NB4 (cell line): ENCODE measurements around the gene UCP3.

Experiments used
- DNase-seq: peaks from one replicate; pipeline ENCODE4 v3.0.0; 2010; ENCODE audit warnings: low read depth
- H3K4me3 ChIP-seq: one replicate; pipeline ENCODE4 v1.5.1; 2011; ENCODE audit warnings: mild to moderate bottlenecking, low read depth, low read length, moderate library complexity
- MYC ChIP-seq: IDR thresholded peaks from 2 replicates; pipeline ENCODE4 v1.6.1; 2011; ENCODE audit warnings: low read depth, low read length
- POLR2A ChIP-seq: IDR thresholded peaks from 2 replicates; pipeline ENCODE4 v1.6.1; 2011; ENCODE audit warnings: mild to moderate bottlenecking; ENCODE audit not compliant: insufficient read length; ENCODE audit errors: extremely low read depth
- TF ChIP-seq, protein P1 (sequence below): IDR thresholded peaks from one replicate; pipeline ENCODE4 v1.5.1; 2012; ENCODE audit warnings: low read depth, low read length
- TF ChIP-seq, protein P2 (sequence below): IDR thresholded peaks from 2 replicates; pipeline ENCODE4 v1.6.1; 2011; ENCODE audit warnings: low read depth, low read length

The UCP3 gene

DNA sequence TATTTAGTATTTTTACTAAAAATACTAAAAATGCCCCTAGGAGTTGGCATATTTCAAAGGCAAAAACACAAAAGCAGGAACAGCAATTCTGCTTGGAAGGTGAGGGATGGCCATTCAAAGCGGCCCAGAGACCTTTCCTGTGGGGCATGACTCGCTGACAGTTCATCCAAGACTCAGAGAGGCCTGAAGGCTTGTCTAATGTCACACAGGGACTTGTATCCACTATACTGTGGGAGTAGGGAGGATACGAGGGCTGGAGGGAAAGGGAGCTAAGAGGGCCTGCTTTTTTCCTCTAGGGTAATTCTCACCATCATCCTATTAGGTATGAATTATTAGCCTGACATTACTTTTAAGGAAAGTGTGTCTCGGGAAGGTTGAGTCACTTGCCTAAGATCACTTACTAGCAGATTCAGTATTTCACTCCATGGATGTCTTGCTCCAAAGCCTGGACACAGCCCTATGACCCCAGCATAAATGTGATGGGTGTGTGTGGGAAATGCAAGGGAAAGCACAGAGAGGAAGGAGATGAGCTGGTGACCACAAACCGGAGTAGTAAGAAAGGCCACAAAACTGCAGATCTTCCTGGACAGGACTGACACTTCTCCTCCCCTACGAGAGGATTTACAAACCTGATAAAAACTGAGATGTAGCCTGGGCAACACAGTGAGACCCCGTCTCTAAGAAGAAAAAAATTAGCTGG lies 16.7 kb upstream of the UCP3 start:
- DNase-seq, result no peak
- no peak overlapping the region for H3K4me3 ChIP-seq
- no peak for TF ChIP-seq MYC
- TF ChIP-seq, protein P1, sequence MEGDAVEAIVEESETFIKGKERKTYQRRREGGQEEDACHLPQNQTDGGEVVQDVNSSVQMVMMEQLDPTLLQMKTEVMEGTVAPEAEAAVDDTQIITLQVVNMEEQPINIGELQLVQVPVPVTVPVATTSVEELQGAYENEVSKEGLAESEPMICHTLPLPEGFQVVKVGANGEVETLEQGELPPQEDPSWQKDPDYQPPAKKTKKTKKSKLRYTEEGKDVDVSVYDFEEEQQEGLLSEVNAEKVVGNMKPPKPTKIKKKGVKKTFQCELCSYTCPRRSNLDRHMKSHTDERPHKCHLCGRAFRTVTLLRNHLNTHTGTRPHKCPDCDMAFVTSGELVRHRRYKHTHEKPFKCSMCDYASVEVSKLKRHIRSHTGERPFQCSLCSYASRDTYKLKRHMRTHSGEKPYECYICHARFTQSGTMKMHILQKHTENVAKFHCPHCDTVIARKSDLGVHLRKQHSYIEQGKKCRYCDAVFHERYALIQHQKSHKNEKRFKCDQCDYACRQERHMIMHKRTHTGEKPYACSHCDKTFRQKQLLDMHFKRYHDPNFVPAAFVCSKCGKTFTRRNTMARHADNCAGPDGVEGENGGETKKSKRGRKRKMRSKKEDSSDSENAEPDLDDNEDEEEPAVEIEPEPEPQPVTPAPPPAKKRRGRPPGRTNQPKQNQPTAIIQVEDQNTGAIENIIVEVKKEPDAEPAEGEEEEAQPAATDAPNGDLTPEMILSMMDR, result no peak
- TF ChIP-seq, protein P2, sequence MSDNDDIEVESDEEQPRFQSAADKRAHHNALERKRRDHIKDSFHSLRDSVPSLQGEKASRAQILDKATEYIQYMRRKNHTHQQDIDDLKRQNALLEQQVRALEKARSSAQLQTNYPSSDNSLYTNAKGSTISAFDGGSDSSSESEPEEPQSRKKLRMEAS, result no peak
- no peak for TF ChIP-seq POLR2A

DNA sequence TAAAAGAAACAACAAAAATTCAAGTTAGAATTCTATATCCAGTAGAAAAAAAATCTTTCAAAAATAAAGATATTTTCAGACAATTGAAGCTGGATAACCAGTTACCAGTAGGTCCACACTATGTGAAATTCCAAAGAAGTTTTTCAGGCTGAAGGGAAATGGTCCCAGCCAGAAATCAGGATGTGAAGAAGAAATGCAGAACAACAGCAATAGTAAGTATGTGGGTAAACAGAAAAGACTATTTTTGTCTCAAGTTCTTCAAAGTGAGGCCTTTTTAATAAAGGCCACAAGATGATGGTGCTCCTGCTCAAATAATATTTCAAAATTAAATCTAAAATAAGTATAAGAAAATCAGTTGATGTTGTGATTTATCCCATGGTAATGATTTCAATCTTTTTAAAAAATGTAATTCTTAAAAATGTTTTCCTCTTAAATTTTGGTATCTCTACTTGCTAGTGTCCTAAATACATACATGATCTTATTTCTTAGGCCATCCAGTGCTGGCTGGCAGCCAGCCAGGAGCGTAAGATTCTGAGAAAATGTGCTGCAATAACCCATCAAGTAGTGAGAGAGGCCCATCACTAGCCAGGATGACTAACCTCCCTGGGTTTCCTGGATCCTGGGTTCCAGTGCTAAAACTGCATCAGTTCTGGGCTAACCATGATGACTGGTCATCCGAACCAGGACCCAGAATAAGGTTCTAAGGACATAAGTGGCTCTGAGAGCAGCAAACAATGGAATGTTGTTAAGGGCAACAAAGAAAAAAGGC lies 15.6 kb upstream of the UCP3 start:
- no peak for DNase-seq
- TF ChIP-seq POLR2A, result no peak
- TF ChIP-seq, protein P2, result no peak

DNA sequence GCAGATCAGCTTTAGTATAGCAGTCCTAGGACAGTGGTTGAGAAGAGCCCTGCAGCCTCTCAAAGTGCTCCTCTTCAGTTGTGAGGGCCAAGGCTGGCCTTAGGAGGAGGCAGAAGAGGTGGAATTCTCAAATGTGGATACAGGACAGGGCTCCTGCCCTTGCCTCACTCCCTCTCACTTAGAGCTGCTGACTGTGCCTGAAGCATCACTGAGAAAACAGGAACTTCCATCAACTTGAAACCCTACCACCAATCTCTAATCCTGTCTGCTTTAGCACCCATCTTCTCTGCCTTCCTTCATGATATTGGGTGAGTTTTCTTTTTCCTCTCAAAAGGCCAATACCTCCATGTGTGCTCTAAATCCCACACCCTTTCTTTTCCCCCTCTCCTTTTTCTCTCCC lies 14.4 kb upstream of the UCP3 start:
- H3K4me3 ChIP-seq, result no peak overlapping the region
- no peak for TF ChIP-seq MYC
- TF ChIP-seq, protein P2, result no peak
- TF ChIP-seq, protein P1, result no peak
- no peak for TF ChIP-seq POLR2A
- no peak for DNase-seq

More for the DNA sequence above, 15.6 kb upstream of the UCP3 start:
- no peak overlapping the region for H3K4me3 ChIP-seq

DNA sequence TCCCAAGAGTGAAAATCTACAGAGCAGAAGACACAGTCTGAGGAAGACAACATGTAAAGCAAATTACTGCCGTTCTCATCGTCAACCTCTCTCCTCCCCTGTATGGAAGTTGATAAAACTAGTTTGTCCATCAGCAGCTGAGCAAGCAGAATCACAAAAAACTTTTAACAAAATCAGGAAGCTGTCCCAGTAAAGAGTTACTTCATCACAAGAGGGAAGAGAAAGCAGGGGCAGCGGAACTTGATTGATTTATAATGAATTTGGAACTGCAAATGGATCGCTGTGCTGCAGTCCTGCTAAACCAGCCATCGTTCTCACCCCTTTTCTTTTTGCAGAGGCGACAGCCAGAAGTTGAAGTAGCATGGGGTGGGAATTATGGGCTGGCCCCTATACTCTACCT lies 13.7 kb upstream of the UCP3 start:
- H3K4me3 ChIP-seq, result no peak overlapping the region
- no peak for TF ChIP-seq MYC
- TF ChIP-seq POLR2A, result no peak
- TF ChIP-seq, protein P1, result no peak
- TF ChIP-seq, protein P2, result no peak
- no peak for DNase-seq

DNA sequence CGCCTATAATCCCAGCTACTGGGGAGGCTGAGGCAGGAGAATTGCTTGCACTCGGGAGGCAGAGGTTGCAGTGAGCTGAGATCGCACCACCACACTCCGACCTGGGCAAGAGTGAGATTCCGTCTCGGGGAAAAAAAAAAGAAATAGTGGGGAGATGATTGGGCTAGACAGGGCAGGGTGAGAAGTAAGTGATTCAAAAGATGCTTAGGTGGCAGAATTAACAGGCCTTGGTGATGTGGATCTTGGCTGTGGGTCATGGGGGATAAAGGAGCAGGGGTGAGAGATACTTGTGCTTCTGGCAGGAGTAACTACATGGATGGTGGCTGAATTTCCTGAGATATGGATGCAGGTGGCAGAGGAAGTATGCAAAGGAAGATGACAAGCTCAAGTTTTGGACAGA lies 13.1 kb upstream of the UCP3 start:
- TF ChIP-seq POLR2A (no peak), MYC (no peak)
- TF ChIP-seq, protein P2, result no peak
- TF ChIP-seq, protein P1, result no peak
- DNase-seq, result no peak
- no peak overlapping the region for H3K4me3 ChIP-seq

DNA sequence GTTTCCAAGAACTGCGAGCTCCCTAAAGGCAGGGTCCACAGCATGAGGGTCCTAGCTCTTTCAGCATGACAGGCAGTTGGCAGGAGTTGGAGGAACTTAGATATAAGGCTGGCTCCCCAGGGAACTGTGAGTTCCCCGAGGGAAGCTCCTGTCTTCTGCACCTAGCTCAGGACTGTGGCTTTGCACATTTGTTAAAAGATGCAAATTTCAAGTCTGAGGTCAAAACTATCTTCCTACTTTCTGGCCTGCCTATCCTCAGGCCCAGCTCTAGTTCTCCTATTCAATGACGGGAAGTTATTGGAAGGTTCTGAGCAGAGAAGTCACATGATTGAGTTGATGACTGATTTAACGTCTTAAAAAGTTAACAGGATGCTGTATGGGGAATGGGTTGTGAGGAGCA lies 11.7 kb upstream of the UCP3 start:
- peak; percentile 54 for DNase-seq
- no peak overlapping the region for H3K4me3 ChIP-seq
- TF ChIP-seq POLR2A (no peak), MYC (no peak)
- TF ChIP-seq, protein P1, result no peak
- TF ChIP-seq, protein P2, result no peak
